ENCODE measurements around the gene SMC1B.
"Not testable (repeated sequence)": the region's sequence is repeated elsewhere in the genome, so short reads cannot be mapped to it uniquely, and the experiment has no call there.

The SMC1B gene

GRCh38 chr22:45446216-45446615, 32.8 kb upstream of the SMC1B start:
- DNase-seq (ENCODE audit: low read depth in 2 of 2) = no peak

GRCh38 chr22:45445031-45445710, 31.8 kb upstream of the SMC1B start:
- no peak for DNase-seq (ENCODE audit: low read depth in 2 of 2)

GRCh38 chr22:45444168-45444567, 30.8 kb upstream of the SMC1B start:
- no peak for DNase-seq (ENCODE audit: low read depth in 2 of 2)

GRCh38 chr22:45442116-45442515, 28.7 kb upstream of the SMC1B start:
- no peak for DNase-seq (ENCODE audit: low read depth in 2 of 2)

- no peak for DNase-seq (ENCODE audit: low read depth in 2 of 2)
Observed at GRCh38 chr22:45441138-45441537, 27.7 kb upstream of the SMC1B start.

GRCh38 chr22:45440688-45441087, 27.3 kb upstream of the SMC1B start:
- not testable (repeated sequence) for DNase-seq (ENCODE audit: low read depth in 2 of 2)

GRCh38 chr22:45438336-45438735, 24.9 kb upstream of the SMC1B start:
- no peak for DNase-seq (ENCODE audit: low read depth in 2 of 2)

- DNase-seq (ENCODE audit: low read depth in 2 of 2) = not testable (repeated sequence)
Observed at GRCh38 chr22:45436871-45437517, 23.6 kb upstream of the SMC1B start.

- DNase-seq (ENCODE audit: low read depth in 2 of 2) = peak; percentile 61 to 67
Observed at GRCh38 chr22:45435544-45436139, 22.2 kb upstream of the SMC1B start.

- DNase-seq (ENCODE audit: low read depth in 2 of 2) = no peak
Observed at GRCh38 chr22:45434981-45435380, 21.6 kb upstream of the SMC1B start.

GRCh38 chr22:45430871-45431270, 17.5 kb upstream of the SMC1B start:
- DNase-seq (ENCODE audit: low read depth in 2 of 2) = no peak

GRCh38 chr22:45429981-45430775, 16.8 kb upstream of the SMC1B start:
- no peak for DNase-seq (ENCODE audit: low read depth in 2 of 2)

GRCh38 chr22:45429424-45429823, 16.0 kb upstream of the SMC1B start:
- no peak for DNase-seq (ENCODE audit: low read depth in 2 of 2)

GRCh38 chr22:45428391-45429385, 15.3 kb upstream of the SMC1B start:
- DNase-seq (ENCODE audit: low read depth in 2 of 2) = no peak

- DNase-seq (ENCODE audit: low read depth in 2 of 2) = no peak
Observed at GRCh38 chr22:45427114-45427513, 13.7 kb upstream of the SMC1B start.

GRCh38 chr22:45426387-45426786, 13.0 kb upstream of the SMC1B start:
- no peak for DNase-seq (ENCODE audit: low read depth in 2 of 2)

GRCh38 chr22:45425531-45426265, 12.3 kb upstream of the SMC1B start:
- no peak for DNase-seq (ENCODE audit: low read depth in 2 of 2)

GRCh38 chr22:45425101-45425500, 11.7 kb upstream of the SMC1B start:
- DNase-seq (ENCODE audit: low read depth in 2 of 2) = no peak

GRCh38 chr22:45424241-45424731, 10.9 kb upstream of the SMC1B start:
- no peak for DNase-seq (ENCODE audit: low read depth in 2 of 2)

- DNase-seq (ENCODE audit: low read depth in 2 of 2) = no peak
Observed at GRCh38 chr22:45423524-45423923, 10.1 kb upstream of the SMC1B start.
